Cerebellar nuclear complex (tissue), 1 donor: Measurements from ENCODE around the gene PACSIN1.
"Not testable (repeated sequence)": the region's sequence is repeated elsewhere in the genome, so short reads cannot be mapped to it uniquely, and the experiment has no call there.

Experiments
- DNase-seq, 2 experiments: peaks; one replicate each; lab custom pipeline; 2025; lab: John Stamatoyannopoulos, UW

Gene PACSIN1

DNA sequence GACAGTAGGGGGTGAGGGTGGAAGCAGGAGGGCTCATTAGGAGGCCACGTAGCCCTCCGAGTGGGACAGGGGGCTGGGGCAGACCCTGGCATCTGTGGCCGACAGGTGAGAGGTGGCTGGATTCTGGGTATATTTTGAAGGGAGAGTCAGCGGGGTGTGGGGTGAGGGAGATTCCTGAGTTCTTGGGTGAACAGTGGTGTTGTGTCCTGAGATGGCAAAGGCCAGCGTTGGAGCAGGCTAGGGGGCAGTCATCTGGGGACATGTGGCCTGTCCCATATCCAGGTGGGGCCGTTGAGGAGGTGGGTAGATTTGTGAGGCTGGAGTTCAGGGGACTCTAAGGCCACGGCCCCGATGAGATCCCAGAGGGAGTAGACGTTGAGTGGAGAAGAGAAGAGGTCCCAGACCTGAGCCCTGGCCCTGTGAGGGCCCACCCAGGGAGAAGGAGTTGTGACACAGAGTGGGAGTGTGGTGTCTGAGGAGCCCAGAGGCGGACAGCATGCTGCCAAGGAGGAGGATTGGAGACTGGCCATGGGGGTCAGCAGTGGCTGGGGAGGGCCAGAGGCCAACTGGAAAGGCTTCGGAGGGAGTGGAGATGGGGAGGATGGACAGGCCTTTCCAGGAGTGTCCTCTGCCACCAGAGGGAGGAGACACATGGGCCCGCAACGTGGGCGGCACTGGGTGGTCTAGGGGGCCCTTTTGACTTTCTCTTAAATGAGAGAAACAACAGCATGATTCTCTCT, 19.6 kb downstream of the PACSIN1 start:
- no peak for DNase-seq

DNA sequence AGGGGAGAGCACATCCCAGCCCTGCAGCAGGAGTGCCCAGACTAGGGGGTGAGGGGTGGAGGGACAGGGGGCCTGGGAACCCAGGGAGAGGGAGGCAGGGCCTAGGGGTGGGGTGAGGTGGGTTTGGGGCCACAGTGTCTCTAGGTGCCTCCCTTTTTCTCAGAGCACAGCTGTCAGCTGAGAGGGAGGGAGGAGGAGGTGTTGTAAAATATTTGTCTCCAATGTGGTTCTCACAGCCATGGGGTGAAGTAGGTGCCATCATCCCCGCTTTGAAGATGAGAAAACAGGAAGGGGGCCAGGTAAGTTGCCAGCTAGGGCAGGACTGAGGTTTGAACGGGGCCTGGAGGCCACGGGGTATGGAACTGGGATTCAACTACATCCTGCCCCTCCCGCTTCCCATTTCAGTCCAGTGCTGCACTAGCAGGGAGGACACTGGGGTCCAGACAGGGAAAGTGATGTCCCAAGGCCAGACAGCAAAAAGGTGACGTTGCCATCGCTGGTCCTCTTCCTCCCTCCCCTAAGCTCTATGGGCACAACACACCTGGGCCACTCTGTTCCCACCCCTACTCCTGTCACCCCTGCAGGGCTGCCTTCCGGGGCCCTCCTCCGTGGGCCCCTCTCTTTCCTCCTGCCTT, 20.3 kb downstream of the PACSIN1 start:
- DNase-seq, result no peak

DNA sequence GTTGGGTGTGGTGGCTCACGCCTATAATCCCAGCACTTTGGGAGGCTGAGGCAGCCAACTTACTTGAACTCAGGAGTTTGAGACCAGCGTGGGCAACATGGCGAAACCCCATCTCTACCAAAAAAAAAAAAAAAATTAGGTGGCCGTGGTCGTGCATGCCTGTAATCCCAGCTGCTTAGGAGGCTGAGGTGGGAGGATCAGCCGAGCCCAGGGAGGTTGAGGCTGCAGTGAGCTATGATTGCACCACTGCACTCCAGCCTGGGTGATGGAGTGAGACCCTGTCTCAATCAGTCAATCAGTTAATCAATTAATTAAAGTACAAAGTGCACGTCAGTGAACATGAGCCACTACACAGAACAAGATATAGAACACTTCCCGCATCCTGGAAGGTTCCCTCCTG, 21.0 kb downstream of the PACSIN1 start:
- DNase-seq, result not testable (repeated sequence)

DNA sequence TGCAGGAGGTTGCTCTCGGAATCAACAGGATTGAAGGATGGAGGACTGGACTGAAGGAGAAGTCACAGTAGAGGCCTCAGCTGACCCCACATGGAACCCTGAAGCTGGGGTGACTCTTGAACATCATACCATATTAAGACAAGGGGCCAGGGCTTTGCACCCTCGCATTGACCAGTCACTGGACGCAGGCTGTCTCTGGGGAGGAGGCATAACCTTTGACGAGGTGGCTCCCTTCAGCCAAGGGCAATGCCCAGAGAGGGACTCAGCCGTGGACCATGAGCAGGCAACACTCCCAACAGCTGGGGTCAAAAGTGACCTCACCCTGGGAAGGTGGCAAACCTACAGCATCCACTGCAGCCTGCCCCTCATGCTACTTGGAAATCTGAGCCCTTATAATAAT, 21.7 kb downstream of the PACSIN1 start:
- no peak for DNase-seq

DNA sequence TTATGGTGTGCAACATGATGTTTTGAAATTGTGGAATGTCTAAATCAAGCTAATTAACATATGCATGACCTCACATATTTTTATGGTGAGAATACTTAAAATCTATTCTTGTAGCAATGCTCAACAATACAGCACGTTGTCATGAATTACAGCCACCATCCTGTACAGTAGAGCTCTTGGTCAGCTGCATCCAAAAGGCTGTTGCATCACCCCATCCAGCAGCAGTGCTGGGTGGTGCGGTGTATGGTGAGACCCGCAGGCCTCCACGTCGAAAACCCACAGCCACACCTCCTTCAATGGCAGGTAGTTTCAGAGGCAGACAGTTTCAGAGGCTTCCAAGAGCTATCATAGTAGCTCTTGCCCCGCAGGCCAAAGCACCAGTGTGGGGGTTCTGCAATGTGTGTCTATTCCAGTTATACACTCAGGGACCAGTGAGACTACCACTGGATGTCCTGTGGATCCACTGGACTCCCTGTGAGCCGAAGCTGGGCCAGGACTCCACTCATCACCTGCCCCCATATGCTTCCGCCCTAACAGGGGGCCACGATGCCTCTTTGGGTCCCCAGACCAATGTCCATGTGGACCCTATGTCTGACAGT, 23.4 kb downstream of the PACSIN1 start:
- no peak for DNase-seq

DNA sequence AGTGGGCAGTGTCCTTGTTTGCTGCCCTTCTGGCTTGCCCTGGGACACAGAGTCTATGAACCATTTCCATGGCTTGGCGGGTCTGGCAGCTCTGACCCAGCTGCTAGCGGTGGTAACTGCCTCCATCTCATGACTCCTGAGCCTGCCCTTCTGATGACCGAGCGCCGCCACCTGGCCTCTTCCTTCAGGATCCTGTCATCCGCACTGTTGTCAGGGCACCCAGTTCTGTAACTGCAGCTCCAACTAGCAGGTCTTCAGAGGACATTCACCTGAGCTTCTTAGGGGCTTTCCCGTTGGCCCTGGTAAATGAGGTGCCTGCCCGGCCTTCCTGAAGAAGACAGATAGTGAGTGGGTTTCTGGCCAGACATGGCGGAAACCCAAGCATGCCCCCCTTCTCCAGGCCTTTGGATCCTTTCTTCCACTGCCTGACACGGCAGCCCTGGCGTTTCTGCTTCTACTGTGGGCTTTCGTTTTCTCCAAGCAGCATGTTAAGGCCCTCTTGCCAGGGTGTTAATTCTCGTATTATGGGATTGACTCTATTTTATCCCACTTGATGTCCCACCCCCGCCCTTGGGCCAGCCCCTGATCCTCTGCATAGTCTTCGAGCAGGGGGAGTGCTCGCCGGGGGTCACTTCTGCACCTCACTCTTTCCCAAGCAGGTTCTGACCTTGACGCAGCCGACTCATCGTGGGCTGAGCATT, 24.7 kb downstream of the PACSIN1 start:
- DNase-seq, result no peak

DNA sequence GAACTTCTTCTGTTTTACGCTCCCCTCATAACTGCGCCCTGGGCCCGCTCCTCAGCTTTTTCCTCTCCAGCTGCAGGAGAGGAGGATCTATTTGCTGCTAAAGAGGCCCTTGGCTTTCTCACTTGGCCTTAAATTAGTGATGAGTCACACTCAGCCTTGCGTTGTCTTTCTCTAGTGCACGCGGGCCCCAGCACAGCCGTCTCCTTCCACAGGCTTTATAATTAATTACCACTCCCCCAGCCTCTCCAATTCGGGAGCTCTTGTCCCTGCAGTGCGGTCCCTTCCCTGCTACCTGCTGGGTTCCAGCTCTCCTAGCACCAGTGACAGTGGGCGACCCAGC, 25.2 kb downstream of the PACSIN1 start:
- DNase-seq, result no peak

DNA sequence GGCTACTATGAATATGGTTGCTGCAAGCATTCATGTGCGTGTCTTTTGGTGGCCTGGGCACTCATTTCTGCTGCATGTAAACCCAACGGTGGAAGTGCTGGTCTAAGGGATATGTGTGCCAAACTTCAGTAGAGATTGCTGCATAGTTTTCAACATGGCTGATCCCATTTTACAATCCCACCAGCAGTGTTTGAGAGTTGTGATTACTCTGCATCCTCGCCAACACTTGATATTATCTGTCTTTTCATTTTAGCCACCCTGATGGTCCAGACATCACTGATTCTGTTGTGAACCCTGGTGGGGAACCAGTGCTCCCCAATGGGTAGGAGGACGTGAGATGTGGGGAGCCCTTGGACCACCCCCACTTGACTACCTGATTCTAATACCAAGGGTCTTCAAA, 27.5 kb downstream of the PACSIN1 start:
- no peak for DNase-seq

DNA sequence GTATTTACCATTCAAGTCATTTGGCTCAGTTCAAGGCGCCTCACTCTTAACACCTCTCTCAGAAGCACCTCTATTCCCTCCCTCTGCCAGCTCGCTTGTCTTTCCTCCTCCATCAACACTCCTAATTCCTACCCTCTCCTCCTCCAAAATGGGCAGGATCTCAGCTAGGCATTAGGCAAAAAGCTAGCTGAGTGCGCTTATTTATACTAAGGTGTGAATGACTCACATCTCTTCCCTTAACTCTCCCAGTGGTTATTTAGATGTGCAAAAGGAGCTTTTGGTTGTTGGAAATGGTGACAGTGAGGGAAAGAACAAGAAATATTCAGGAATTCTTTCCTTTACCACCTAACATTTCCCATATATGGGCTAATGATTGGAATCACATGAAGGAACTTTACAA, 29.1 kb downstream of the PACSIN1 start:
- no peak for DNase-seq

DNA sequence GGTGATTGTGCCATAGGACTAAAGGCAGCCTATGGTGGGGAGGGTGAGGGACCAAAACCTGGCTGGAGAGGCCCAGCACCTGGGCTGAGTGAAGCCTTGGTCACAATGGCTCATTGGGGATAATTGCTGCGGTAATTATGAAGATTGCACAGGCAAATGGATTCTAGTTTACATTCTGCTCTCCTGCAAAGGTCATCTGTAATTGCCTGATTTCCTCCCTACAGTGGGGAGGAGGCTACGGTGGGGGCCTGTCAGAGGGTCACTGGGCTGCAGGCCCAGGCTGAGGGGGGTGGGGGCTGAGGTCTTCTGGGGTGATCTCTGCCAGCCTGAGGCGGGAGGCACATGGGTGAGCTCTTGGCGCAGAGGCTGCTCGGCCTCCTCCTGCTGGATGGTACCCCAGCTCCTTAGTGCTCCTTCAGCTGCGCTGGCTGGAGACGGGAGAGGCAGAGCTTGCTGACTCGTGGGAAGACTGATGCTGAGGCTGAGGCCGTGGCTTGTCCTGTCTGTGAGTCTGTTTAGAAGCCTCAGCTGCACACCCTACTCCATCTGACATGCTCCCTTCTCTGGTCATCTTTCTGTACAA, 30.3 kb downstream of the PACSIN1 start:
- no peak for DNase-seq

DNA sequence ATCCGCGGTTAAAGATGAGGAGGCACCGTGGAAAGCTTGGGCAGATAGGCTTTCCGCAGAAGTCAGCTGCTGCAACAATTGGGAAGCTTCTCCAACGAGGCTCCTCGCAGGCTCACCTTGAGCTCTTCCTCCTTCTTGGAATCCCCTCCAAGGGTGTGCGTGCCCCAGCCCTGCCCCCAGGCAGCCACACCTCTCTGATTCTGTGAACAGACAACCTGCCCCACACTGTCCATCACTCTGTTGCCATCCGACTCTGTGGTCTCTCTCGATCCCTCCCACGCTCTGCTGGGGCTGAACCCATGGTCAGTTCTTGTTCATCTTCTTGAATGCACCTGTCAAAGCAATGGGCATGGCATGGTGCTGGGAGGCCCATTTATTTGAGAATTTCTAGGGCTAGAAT, 31.5 kb downstream of the PACSIN1 start:
- no peak for DNase-seq

DNA sequence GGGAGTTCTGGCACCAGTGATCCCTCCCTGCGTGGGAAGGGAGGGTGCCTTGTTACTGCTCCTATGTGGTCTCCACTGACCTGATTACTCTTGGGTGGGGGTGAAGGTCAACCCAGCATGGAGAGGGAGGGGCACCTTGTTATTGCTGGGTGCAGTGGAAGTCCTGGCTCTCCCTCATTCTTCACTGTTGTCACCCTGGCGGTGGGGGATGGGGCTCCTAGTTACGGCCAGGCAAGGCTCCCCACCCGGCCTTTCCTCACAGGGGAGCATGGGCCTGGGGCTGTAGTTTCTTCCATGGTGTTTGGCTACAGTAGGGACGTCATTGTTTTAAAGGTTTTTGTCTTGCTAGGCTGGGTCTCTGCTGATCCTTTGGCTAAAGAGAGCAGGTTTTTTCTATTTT, 40.8 kb downstream of the PACSIN1 start:
- DNase-seq, result no peak

DNA sequence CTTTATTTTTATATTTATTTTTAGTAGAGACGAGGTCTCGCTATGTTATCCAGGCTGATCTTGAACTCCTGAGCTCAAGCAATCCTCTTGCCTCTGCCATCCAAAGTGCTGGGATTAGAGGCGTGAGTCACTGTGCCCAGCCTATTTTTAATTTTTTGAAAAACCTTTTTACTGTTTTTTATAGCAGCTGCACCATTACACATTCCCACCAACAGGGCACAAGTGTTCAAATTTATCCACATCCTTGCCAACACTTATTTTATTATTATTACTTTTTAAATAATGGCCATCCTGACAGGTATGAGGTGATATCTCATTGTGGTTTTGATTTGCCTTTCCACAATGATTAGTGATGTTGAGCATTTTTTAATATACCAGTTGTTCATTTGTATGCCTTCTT, 42.5 kb downstream of the PACSIN1 start:
- DNase-seq, result no peak

DNA sequence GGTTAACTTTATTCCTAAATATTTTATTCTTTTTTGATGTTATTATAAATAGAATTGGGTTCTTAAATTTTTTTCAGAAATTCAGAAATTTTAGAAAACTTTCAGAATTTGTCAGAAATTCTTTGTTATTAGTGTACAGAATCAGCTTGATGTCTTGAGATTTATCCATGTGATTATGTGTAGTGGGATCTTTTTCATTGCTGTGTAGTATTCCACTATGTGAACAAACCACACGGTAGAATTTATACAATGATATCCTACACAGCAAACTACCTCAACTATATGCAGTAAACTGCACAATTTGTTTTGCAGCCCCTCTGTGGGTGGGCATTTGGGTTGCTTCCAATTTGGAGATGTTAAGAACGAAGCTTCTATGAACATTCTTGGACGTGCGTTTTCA, 43.9 kb downstream of the PACSIN1 start:
- DNase-seq, result no peak

DNA sequence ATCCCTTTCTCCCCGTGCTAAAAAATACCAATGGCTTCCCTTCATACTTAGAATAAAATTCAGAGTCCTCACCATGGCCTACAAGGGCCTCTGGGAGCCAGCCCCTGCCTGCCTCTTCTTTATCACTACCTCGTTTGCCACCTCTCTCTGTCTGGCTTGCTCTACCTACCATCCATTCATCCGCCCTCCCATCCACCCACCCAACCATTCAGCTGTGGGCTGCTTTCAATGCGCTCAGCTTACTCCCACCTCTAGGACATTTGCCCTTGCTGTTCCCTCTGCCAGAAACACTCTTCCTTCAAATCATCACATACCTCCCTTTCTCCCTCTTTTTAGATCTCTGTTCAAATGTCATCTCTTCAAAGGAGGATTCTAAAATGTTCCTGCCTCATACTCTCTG, 44.4 kb downstream of the PACSIN1 start:
- no peak for DNase-seq

DNA sequence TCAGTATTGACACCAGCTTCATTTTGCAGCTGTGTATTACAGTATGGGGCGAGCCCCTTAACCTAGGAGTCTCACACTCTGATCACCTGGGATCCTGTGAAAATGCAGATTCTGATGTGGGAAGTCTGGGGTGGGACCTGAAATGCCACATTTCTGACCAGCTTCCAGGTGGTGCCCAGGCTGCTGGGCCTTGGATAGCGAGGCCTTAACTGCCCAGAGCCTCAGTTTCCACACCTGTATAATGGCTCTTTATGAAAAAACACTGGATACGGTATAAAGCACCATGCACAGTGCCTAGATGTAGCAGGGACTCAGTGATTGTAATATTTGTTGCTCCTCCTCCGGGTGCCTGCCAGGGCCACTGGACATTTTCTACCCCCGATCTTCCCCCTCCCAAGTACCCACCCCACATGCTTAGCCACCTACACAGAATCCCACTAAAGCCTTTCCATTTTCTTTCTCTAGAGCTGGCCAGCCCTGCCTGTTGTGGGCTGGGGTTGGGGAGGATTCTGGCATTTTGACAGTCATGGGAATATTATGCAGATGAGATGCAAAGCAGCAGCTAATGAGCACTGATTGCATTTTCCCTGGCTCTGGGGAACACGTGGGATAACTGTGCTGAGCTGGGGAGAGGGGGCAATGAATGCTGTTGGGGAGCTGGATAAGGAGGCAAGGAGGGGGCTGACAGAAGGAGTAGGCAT, 45.5 kb downstream of the PACSIN1 start:
- DNase-seq, result no peak

DNA sequence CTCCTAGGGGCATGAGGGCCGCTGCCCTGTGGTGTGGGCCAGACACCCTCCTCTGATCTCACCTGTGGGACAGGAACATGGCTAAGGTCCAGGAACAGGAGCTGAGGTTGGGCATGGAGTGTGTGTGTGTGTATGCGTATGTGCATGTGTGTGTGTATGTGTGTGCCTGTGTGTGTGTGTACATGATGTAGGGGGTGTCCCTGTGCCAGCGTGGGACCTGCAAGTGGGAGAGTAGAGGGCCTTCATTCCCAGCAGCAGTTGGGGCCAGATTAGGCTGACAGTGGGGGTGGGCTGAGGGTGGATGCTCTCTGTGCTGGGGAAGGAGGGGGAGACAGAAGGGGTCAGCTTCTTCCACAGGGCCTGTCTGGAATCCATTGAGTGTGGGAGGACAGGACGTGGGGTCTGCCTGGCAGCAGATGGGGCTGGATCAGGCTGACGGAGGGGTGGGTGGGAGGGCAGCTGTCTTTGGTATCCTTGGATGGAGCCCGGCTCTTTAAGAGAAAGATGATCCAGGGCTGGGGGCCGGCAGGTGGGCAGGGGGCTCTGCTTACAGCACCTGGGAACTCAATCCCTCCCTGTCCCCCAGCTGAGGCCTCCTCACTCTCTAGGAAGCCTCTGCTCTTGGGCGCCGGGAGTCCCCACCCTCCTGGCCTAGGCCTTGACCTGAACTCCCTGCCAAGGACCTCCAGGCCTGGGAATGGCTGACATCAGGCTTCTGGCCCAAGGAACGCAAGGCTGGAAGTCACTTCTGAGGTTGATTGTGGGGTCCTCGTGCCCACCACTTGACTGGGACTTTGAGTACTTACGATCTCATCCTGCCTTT, 46.2 kb downstream of the PACSIN1 start:
- DNase-seq, result no peak

DNA sequence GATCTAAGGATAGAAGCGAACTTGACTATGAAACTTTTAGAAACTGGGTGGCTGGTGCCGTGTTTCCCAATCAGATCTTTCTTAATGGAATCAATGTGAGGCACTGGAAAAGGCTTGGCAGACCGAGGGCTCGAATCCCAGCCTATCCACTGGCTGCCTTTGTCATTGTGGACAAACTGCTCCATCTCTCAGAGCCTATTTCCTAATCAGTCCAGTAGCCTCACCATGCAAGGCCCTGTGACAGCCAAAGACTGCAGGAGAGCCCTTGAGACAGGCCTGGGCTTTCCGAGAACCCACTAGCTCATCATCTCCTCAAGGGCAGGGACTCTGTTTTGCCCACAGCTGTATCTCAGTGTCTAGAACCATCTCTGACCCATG, 46.9 kb downstream of the PACSIN1 start:
- DNase-seq, result no peak

DNA sequence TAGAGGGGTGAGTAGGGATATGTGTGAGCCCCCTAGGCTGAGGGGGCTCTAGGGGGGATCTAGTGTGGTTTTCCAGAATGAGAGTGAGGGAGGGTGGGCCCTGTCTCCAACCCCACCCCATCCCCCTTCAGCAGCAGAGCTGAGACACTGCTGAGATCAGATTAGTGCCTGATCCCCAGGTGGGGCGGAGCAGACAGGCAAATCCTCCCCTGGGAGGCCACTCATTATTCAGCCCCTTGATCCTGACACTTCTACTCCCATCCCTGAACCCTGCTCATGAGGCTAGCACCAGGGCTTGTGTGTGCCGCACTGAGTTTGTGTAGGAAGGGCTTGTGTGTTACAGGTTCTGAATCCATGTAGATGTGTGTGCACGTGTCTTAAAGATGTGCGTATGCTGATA, 47.8 kb downstream of the PACSIN1 start:
- no peak for DNase-seq

DNA sequence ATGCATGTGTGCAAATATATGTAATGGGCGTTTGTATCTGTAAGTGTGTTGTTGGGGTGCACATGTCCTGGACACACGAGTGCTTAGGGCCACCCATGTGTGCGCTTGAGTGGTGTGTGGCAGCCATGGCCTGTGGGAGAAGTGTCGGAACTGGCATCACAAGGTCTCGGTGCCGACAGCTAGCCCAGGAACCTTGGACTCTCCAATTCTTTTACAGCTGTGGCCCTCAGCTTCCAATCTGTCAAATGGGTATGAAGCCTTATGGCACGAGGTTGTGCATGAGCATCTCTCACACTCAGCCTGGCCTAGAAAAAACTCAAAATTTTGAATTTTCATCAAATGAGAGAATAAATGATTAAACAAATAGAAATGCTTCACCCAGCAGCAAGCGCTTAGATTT, 48.2 kb downstream of the PACSIN1 start:
- DNase-seq, result no peak
